Measurements from ENCODE around the gene ZBED4.

ZBED4 gene

DNA sequence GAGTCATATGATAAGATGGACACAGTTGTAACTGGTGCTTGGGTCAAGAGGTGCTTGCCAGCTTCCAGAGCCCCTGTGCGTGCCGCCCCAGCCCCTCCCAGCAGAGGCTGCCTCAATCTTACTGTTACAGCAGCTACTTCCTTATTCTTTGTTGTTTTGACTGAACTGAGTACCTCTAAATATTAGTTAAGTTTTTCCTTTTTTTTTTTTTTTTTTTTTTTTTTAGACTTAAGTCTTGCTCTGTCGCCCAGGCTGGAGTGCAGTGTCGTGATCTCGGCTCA, 8.8 kb downstream of the ZBED4 start:
- H3K27ac ChIP-seq (ENCODE audit: low read depth, low read length) = no peak overlapping the region
- no peaks in the 10 kb centered on the region for H3K27me3 ChIP-seq (ENCODE audit: control insufficient read depth, low read length)
- no peak overlapping the region for H3K4me3 ChIP-seq (ENCODE audit: low read length)
- H3K4me2 ChIP-seq (ENCODE audit: low read length) = no peak overlapping the region
- H3K79me2 ChIP-seq (ENCODE audit: control insufficient read depth, low read length) = peaks cover 100% of the 10 kb centered on the region
- 0 out of 2 replicates have a peak, but pooled peaks cover 4% of the 10 kb centered on the region for H3F3A ChIP-seq (ENCODE audit: control insufficient read depth, insufficient read depth)
- H3K4me1 ChIP-seq (ENCODE audit: control insufficient read depth, low read length) = no peaks in the 10 kb centered on the region; the same call in 1 of the 2 replicates
- no peaks in the 10 kb centered on the region for H3K9me2 ChIP-seq (replicated peaks; ENCODE audit: control insufficient read depth, low read length)
- H3K9me3 ChIP-seq (ENCODE audit: control insufficient read depth, insufficient read depth, low read length) = no peaks in the 10 kb centered on the region
- H4K20me1 ChIP-seq (ENCODE audit: control insufficient read depth, insufficient read depth, low read depth, low read length) = peaks cover 10% of the 10 kb centered on the region; the same call in 1 of the 2 replicates
- no peak for TF ChIP-seq EZH2phosphoT487 (IDR thresholded peaks at IDR 0.05; ENCODE audit: borderline replicate concordance, low read length)
- TF ChIP-seq, protein P1, sequence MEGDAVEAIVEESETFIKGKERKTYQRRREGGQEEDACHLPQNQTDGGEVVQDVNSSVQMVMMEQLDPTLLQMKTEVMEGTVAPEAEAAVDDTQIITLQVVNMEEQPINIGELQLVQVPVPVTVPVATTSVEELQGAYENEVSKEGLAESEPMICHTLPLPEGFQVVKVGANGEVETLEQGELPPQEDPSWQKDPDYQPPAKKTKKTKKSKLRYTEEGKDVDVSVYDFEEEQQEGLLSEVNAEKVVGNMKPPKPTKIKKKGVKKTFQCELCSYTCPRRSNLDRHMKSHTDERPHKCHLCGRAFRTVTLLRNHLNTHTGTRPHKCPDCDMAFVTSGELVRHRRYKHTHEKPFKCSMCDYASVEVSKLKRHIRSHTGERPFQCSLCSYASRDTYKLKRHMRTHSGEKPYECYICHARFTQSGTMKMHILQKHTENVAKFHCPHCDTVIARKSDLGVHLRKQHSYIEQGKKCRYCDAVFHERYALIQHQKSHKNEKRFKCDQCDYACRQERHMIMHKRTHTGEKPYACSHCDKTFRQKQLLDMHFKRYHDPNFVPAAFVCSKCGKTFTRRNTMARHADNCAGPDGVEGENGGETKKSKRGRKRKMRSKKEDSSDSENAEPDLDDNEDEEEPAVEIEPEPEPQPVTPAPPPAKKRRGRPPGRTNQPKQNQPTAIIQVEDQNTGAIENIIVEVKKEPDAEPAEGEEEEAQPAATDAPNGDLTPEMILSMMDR (IDR thresholded peaks at IDR 0.05; ENCODE audit: low read depth, low read length, poor library complexity, severe bottlenecking) = no peak
- peaks cover 25% of the 10 kb centered on the region for H3K36me3 ChIP-seq (ENCODE audit: control insufficient read depth, low read length)

DNA sequence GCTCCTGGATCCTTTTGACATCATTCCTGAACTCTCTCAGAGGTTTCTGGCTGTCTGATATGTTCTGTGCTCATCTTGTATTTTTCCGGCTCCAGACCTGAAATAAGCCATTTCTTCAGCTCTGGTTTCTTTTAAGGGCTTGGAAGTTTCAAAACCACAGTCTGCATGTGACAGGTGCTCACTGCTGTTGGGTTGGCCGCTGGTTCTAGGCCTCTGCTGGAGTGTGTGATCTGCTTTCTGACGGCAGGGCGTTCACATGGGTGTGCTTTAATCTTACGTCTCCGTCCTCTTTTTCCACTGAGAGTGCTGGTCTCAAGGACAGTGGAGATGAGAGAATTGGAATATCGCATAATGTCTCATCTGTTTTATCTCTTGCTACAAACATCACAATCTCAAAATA, 10.3 kb downstream of the ZBED4 start:
- H3K79me2 ChIP-seq (ENCODE audit: control insufficient read depth, low read length) = peaks cover 100% of the 10 kb centered on the region
- TF ChIP-seq, protein P1 (IDR thresholded peaks at IDR 0.05; ENCODE audit: low read depth, low read length, poor library complexity, severe bottlenecking) = no peak
- no peak for TF ChIP-seq EZH2phosphoT487 (IDR thresholded peaks at IDR 0.05; ENCODE audit: borderline replicate concordance, low read length)
- no peaks in the 10 kb centered on the region; the same call in 1 of the 2 replicates for H3K4me1 ChIP-seq (ENCODE audit: control insufficient read depth, low read length)
- no peak overlapping the region for H3K4me2 ChIP-seq (ENCODE audit: low read length)
- no peaks in the 10 kb centered on the region for H3K27me3 ChIP-seq (ENCODE audit: control insufficient read depth, low read length)
- no peaks in the 10 kb centered on the region for H3K9me3 ChIP-seq (ENCODE audit: control insufficient read depth, insufficient read depth, low read length)
- H4K20me1 ChIP-seq (ENCODE audit: control insufficient read depth, insufficient read depth, low read depth, low read length) = peaks cover 4% of the 10 kb centered on the region; the same call in 1 of the 2 replicates
- H3K9me2 ChIP-seq (replicated peaks; ENCODE audit: control insufficient read depth, low read length) = no peaks in the 10 kb centered on the region
- H3K27ac ChIP-seq (ENCODE audit: low read depth, low read length) = no peak overlapping the region
- 0 out of 2 replicates have a peak, but pooled peaks cover 4% of the 10 kb centered on the region for H3F3A ChIP-seq (ENCODE audit: control insufficient read depth, insufficient read depth)
- peaks cover 26% of the 10 kb centered on the region for H3K36me3 ChIP-seq (ENCODE audit: control insufficient read depth, low read length)
- H3K4me3 ChIP-seq (ENCODE audit: low read length) = no peak overlapping the region

DNA sequence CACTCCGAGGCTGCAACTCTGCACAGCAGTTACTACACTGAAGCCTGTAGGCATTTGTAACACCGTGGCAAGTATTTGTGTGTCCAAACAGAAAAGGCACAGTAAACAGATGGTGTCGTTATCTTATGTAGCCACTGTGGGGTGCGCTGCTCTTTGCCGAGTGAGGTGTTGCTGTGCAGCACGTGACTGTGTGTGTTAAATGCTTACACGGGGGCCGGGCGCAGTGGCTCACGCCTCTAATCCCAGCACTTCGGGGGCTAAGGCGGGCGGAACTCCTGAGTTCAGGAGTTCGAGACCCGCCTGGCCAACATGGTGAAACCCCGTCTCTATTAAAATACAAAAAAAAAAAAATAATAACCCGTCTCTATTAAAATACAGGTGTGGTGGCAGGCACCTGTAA, 11.5 kb downstream of the ZBED4 start:
- H4K20me1 ChIP-seq (ENCODE audit: control insufficient read depth, insufficient read depth, low read depth, low read length) = peaks cover 7% of the 10 kb centered on the region; the same call in 1 of the 2 replicates
- H3K4me1 ChIP-seq (ENCODE audit: control insufficient read depth, low read length) = no peaks in the 10 kb centered on the region
- peaks cover 34% of the 10 kb centered on the region for H3K36me3 ChIP-seq (ENCODE audit: control insufficient read depth, low read length)

More for the DNA sequence above, 11.5 kb downstream of the ZBED4 start:
- TF ChIP-seq, protein P1 (IDR thresholded peaks at IDR 0.05; ENCODE audit: low read depth, low read length, poor library complexity, severe bottlenecking) = no peak
- no peak for TF ChIP-seq EZH2phosphoT487 (IDR thresholded peaks at IDR 0.05; ENCODE audit: borderline replicate concordance, low read length)
- H3K4me2 ChIP-seq (ENCODE audit: low read length) = no peak overlapping the region
- H3K27me3 ChIP-seq (ENCODE audit: control insufficient read depth, low read length) = no peaks in the 10 kb centered on the region
- no peaks in the 10 kb centered on the region for H3K9me2 ChIP-seq (replicated peaks; ENCODE audit: control insufficient read depth, low read length)
- peaks cover 100% of the 10 kb centered on the region for H3K79me2 ChIP-seq (ENCODE audit: control insufficient read depth, low read length)
- H3F3A ChIP-seq (ENCODE audit: control insufficient read depth, insufficient read depth) = 0 out of 2 replicates have a peak, but pooled peaks cover 4% of the 10 kb centered on the region
- no peaks in the 10 kb centered on the region for H3K9me3 ChIP-seq (ENCODE audit: control insufficient read depth, insufficient read depth, low read length)
- no peak overlapping the region for H3K27ac ChIP-seq (ENCODE audit: low read depth, low read length)
- H3K4me3 ChIP-seq (ENCODE audit: low read length) = no peak overlapping the region
